Retinal pigment epithelial cell (primary cell): ENCODE results near the gene PBLD.

ENCODE experiments used
- DNase-seq: peaks from one replicate; pipeline ENCODE4 v3.0.0-alpha.2; 2010; ENCODE audit warnings: low read depth
- H3K4me3 ChIP-seq: 2 replicates; pipeline ENCODE4 v1.5.1; 2011; ENCODE audit warnings: mild to moderate bottlenecking, low read length, control low read depth, moderate library complexity
- CTCF ChIP-seq: conservative IDR thresholded peaks from 2 replicates; pipeline ENCODE4 v1.5.1; 2011; ENCODE audit warnings: low read depth, low read length, control low read depth, inconsistent platforms

PBLD gene

GRCh38 chr10:68332259-68333057, at the start of gene PBLD:
Gene PBLD (minus strand): TSS chr10:68332928. CDS start chr10:68306844, 26,084 bp downstream.
- DNase-seq: no peak
- peak; percentile 49 for TF ChIP-seq CTCF
- H3K4me3 ChIP-seq: peak within 1 kb of the TSS; percentile 94

- DNase-seq: no peak
- no peak for TF ChIP-seq CTCF
- H3K4me3 ChIP-seq: no peak overlapping the region
Observed at GRCh38 chr10:68371604-68372003, 38.9 kb upstream of the PBLD start.

- no peak for TF ChIP-seq CTCF
- DNase-seq: no peak
- no peak overlapping the region for H3K4me3 ChIP-seq
Observed at GRCh38 chr10:68367121-68367520, 34.4 kb upstream of the PBLD start.

- TF ChIP-seq CTCF: no peak
- DNase-seq: no peak
Observed at GRCh38 chr10:68366600-68366999, 33.9 kb upstream of the PBLD start.

GRCh38 chr10:68365611-68366010, 32.9 kb upstream of the PBLD start:
- no peak for DNase-seq
- no peak for TF ChIP-seq CTCF
- no peak overlapping the region for H3K4me3 ChIP-seq

More at GRCh38 chr10:68366600-68366999, 33.9 kb upstream of the PBLD start:
- no peak overlapping the region for H3K4me3 ChIP-seq

- no peak for TF ChIP-seq CTCF
- DNase-seq: no peak
- H3K4me3 ChIP-seq: no peak overlapping the region
Observed at GRCh38 chr10:68364101-68364886, 31.6 kb upstream of the PBLD start.
